ENCODE data around the gene PSMD2.

The PSMD2 gene

GRCh38 chr3:184315543-184315867 is 16.5 kb downstream of the PSMD2 start:
- peak overlapping the region; percentile 76 for H3K27ac ChIP-seq (ENCODE audit: low read depth, low read length)
- no peaks in the 10 kb centered on the region for H3K9me2 ChIP-seq (replicated peaks; ENCODE audit: insufficient read depth, low read length)
- H3K9ac ChIP-seq (ENCODE audit: low read length) = peak overlapping the region; percentile 99
- no peak overlapping the region for H2AFZ ChIP-seq (ENCODE audit: low read depth, low read length, severe bottlenecking)
- peak overlapping the region; percentile 88 for H3K4me2 ChIP-seq (ENCODE audit: low read depth, low read length, poor library complexity, severe bottlenecking)
- H3K4me3 ChIP-seq (ENCODE audit: insufficient read depth, low read length, poor library complexity, severe bottlenecking) = peak overlapping the region; percentile 99
- TF ChIP-seq EZH2phosphoT487 (conservative IDR thresholded peaks at IDR 0.05; ENCODE audit: low read length) (no peak), CTCF (IDR thresholded peaks at IDR 0.05; ENCODE audit: insufficient read depth, low read length, poor library complexity, severe bottlenecking) (no peak)
- H3K9me3 ChIP-seq (ENCODE audit: insufficient read depth, low read length) = no peaks in the 10 kb centered on the region
- 0 out of 2 replicates have a peak, but pooled peaks cover 7% of the 10 kb centered on the region for H3F3A ChIP-seq (ENCODE audit: insufficient read depth)
- H4K20me1 ChIP-seq (ENCODE audit: low read depth, low read length) = peaks cover 12% of the 10 kb centered on the region; the same call in 1 of the 2 replicates
- H3K79me2 ChIP-seq (ENCODE audit: insufficient read depth, low read length) = peaks cover 56% of the 10 kb centered on the region
- no peaks in the 10 kb centered on the region for H3K27me3 ChIP-seq (ENCODE audit: low read length)
- 0 out of 2 replicates have a peak, but pooled peaks cover 2% of the 10 kb centered on the region for H3K36me3 ChIP-seq (ENCODE audit: low read length)

GRCh38 chr3:184315871-184316661 is 17.0 kb downstream of the PSMD2 start:
- Histone ChIP-seq H3F3A (ENCODE audit: insufficient read depth) (0 out of 2 replicates have a peak, but pooled peaks cover 4% of the 10 kb centered on the region), H3K36me3 (ENCODE audit: low read length) (0 out of 2 replicates have a peak, but pooled peaks cover 7% of the 10 kb centered on the region), H3K4me2 (ENCODE audit: low read depth, low read length, poor library complexity, severe bottlenecking) (peak overlapping the region; percentile 88), H3K4me3 (ENCODE audit: insufficient read depth, low read length, poor library complexity, severe bottlenecking) (peak overlapping the region; percentile 99), H3K9ac (ENCODE audit: low read length) (peak overlapping the region; percentile 99), H3K79me2 (ENCODE audit: insufficient read depth, low read length) (peaks cover 62% of the 10 kb centered on the region), H2AFZ (ENCODE audit: low read depth, low read length, severe bottlenecking) (no peak overlapping the region), H3K9me3 (ENCODE audit: insufficient read depth, low read length) (no peaks in the 10 kb centered on the region), H3K9me2 (replicated peaks; ENCODE audit: insufficient read depth, low read length) (no peaks in the 10 kb centered on the region), H3K27me3 (ENCODE audit: low read length) (no peaks in the 10 kb centered on the region), H4K20me1 (ENCODE audit: low read depth, low read length) (peaks cover 12% of the 10 kb centered on the region; the same call in 1 of the 2 replicates), H3K27ac (ENCODE audit: low read depth, low read length) (peak overlapping the region; percentile 76; the same call in 1 of the 2 replicates)
- TF ChIP-seq CTCF (IDR thresholded peaks at IDR 0.05; ENCODE audit: insufficient read depth, low read length, poor library complexity, severe bottlenecking) = no peak
- no peak for TF ChIP-seq EZH2phosphoT487 (conservative IDR thresholded peaks at IDR 0.05; ENCODE audit: low read length)

- Histone ChIP-seq H3K4me3 (ENCODE audit: insufficient read depth, low read length, poor library complexity, severe bottlenecking) (peak overlapping the region; percentile 99), H3K9ac (ENCODE audit: low read length) (peak overlapping the region; percentile 99), H3K9me3 (ENCODE audit: insufficient read depth, low read length) (no peaks in the 10 kb centered on the region), H3K79me2 (ENCODE audit: insufficient read depth, low read length) (peaks cover 63% of the 10 kb centered on the region), H3K27me3 (ENCODE audit: low read length) (no peaks in the 10 kb centered on the region), H3K36me3 (ENCODE audit: low read length) (0 out of 2 replicates have a peak, but pooled peaks cover 11% of the 10 kb centered on the region), H3K4me2 (ENCODE audit: low read depth, low read length, poor library complexity, severe bottlenecking) (peak overlapping the region; percentile 88), H3K27ac (ENCODE audit: low read depth, low read length) (no peak overlapping the region), H3F3A (ENCODE audit: insufficient read depth) (no peaks in the 10 kb centered on the region), H2AFZ (ENCODE audit: low read depth, low read length, severe bottlenecking) (no peak overlapping the region), H3K9me2 (replicated peaks; ENCODE audit: insufficient read depth, low read length) (no peaks in the 10 kb centered on the region), H4K20me1 (ENCODE audit: low read depth, low read length) (peaks cover 12% of the 10 kb centered on the region; the same call in 1 of the 2 replicates)
- no peak for TF ChIP-seq CTCF (IDR thresholded peaks at IDR 0.05; ENCODE audit: insufficient read depth, low read length, poor library complexity, severe bottlenecking)
- TF ChIP-seq EZH2phosphoT487 (conservative IDR thresholded peaks at IDR 0.05; ENCODE audit: low read length) = no peak
Measured at GRCh38 chr3:184316792-184317191, 17.8 kb downstream of the PSMD2 start.
